Measurements from ENCODE around the gene TRIO.

Gene TRIO

DNA sequence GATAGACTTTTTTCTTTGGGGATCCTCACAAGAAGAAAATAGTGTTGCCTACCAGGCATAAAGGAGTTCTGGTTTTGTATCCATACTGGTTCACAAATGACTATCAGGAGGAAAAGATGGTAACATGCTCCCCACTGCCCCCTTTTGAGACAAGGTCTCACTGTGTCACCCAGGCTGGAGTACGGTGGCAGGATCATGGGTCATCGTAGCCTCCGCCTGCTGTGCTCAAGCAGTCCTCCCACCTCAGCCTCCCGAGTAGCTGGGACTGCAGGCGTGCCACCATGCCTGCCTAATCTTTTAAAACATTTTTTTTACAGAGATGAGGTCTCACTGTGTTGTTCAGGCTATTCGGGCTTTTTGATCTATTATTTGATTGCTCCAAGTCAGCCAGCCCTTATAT is 99.3 kb downstream of the TRIO start:
- no peak for DNase-seq

DNA sequence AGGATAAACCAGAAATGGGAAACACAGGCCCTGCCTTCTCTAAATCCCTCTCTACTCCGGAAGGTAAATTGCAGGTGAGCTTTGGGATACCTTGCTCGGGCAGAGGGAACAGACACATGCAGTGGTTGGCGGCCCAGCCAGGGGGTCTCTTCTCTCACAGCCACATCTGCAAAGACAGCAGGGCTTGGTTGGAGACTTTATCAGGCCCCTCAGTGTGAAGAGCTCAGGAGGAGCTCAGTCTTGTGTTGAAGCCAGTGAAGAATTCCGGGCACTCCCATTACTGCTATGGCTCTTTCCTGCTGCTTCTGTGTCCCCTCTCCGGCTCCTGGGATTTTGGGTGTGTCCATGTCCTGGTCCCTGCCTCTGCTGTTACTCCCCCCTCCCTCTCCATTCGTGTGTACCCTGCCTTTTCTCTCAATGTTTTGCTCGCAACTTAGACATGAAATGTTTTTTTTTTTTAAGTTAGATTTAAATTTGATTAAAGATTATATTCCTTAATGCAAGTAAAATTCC is 99.8 kb downstream of the TRIO start:
- DNase-seq, result no peak

- no peak for DNase-seq
Measured at GRCh38 chr5:14243766-14244165, 100.6 kb downstream of the TRIO start.

GRCh38 chr5:14244721-14245120 is 101.6 kb downstream of the TRIO start:
- DNase-seq, result no peak

GRCh38 chr5:14245132-14245925 is 102.2 kb downstream of the TRIO start:
- DNase-seq, result no peak

GRCh38 chr5:14246350-14247053 is 103.4 kb downstream of the TRIO start:
- DNase-seq, result no peak

GRCh38 chr5:14247054-14247386 is 103.9 kb downstream of the TRIO start:
- DNase-seq, result no peak

- DNase-seq, result peak in 1 of 58 donors; percentile 28
Measured at GRCh38 chr5:14249258-14250082, 106.3 kb downstream of the TRIO start.

- DNase-seq, result peak in 56 of 58 donors; percentile 37 to 90 (median 76)
Measured at GRCh38 chr5:14250084-14250695, 107.0 kb downstream of the TRIO start.

DNA sequence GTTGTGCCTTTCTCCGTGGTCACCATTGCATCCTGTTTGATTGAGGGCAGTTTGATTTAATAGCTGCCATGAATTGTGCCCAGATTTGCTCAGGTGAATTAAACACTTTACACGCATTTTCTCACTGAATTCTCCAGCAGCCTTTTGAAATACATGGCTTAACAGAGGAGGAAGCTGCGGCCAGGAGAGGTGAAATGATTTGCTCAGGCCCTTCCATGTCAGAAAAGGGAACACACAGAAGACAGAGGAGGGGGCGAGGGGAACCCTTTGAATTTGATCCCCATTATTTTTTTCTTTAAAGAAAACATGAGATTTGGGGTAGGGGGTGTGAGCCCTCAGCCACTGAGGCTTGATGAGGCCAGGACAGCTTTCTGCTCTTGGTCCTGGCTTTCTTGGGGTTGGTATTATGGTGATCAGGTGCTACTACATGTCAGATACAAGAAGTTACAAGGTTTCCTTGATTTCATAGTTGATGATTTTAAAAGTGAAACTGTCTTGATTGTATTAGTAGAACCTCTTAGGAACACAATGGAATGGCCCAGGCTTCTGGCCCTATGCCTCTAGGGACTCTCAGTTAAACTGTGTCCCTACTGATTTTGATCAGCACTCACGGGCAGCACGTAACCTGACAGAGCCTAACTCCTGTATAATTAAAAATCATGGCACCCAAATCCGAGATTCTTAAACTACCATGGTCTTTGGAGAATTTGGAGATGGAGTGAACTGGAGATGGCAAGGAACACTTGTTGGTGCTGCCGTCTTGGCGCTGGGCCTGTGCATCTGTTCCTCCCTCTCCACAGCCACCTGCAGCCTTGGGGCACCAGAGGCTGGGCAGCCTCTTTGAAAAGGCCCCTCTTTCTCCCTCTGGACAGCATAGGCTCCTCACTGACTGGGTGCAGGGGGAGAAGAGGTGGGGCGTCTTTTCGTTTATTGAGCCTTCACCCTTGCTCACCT is 107.9 kb downstream of the TRIO start:
- peak in 1 of 58 donors; percentile 26 for DNase-seq

DNA sequence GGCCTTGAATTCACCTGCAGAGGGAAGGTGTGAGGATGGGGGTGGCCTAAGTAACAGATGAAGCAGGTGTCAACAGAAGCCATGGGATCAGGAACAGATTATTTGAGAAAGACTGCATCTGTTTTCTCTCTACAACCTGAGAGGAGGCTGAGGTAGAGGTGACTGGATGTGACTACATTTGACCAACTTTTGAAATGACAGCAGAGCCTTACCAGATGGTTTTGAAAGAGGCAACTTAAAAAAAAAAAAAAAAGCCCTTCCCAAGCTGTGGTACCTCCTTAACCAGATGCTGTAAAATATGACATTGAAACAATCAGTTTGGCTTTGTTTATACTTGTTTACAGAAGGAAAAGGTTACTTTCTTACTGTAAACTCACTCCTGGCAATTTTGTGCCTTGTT is 108.6 kb downstream of the TRIO start:
- no peak for DNase-seq

- DNase-seq, result no peak
Measured at GRCh38 chr5:14252793-14253192, 109.7 kb downstream of the TRIO start.

GRCh38 chr5:14254686-14255085 is 111.5 kb downstream of the TRIO start:
- no peak for DNase-seq

DNA sequence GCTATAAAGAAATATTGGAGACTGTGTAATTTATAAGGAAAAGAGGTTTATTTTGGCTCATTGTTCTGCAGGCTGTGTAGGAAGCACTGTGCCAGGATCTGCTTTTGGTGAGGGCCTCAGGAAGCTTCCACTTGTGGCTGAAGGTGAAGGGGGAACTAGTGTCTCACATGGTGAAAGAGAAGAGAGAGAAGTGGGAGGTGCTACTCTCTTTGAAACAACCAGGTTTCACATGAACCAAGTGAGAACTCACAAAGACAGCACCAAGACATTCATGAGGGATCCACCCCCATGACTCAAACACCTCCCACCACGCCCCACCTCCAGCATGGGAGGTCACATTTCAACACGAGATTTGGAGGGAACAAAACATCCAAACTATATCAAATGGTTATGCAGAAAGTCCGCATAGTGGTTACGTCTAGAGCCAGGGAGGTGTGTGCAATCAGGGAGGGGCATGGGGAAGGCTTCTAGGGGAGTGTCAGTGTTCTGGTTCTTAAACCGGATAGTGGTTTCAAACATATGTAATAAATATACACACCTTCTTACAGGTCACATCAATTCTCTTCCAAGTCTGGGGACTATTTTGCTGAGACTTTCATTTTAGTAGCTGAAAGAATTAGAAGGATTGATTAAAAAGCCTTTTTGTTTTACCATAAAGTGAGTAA is 113.0 kb downstream of the TRIO start:
- no peak for DNase-seq

DNA sequence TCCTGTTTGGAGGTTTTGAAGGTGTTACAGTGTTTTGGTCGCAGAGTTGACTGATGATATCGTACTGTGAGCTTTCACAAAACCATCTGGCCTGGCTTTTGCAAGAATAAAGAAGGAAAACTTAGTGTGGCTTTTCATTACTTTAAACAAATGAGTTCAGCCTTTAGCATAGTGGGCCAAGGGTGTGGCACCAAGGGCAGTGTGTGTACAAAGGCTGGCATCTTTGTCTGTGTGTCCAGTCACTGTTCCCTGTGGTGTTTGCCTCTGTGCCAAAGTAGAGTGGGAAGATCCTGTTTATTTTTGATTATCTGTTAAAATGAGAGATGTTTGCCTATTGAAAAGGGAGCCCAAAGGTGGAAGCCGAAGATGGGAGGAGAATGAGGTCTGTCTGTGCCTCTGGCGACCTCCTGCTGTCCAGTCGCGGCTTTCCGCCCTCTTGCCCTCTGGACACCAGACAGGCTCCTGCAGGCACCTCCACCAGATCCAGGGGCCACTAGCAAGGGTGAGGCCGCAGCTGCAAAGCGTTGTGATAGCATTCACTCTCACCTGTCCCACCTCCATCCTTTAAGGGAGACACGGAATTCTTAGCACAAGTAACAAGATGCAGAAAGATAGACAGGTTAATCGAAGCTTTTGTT is 113.7 kb downstream of the TRIO start:
- DNase-seq, result no peak

GRCh38 chr5:14257995-14258403 is 114.9 kb downstream of the TRIO start:
- no peak for DNase-seq

GRCh38 chr5:14258840-14259239 is 115.7 kb downstream of the TRIO start:
- no peak for DNase-seq

DNA sequence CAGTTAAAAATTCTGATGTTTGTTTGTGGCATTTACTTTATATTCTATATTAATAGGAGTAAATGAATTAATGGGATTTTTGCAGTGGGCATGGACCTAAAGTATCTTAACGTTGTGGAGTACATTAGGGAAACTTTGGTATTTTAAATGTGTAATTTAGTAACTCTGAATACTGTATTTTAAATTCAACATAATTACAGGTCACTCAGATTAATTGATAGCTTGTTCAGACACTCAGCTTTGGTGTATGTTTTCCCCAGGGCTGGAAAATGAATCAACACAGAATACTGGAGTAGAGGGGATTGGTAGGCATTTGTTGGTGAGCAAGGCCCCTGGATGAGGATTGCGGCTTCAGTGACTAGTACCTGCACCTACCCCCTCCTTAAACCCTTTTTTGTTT is 117.5 kb downstream of the TRIO start:
- DNase-seq, result no peak

GRCh38 chr5:14261235-14261634 is 118.1 kb downstream of the TRIO start:
- no peak for DNase-seq
